ENCODE results near the gene RCN2. TPM values are rescaled to one million over a fixed set of nuclear protein-coding genes. Genes with fewer than 3 reads are reported as not detected.
A peak's percentile ranks its signal among the peaks of the same experiment; 100 is the strongest.

The RCN2 gene
- total and polyA plus RNA-seq, 2 experiments from 2014 or later, result 68.4 to 150 TPM

DNA sequence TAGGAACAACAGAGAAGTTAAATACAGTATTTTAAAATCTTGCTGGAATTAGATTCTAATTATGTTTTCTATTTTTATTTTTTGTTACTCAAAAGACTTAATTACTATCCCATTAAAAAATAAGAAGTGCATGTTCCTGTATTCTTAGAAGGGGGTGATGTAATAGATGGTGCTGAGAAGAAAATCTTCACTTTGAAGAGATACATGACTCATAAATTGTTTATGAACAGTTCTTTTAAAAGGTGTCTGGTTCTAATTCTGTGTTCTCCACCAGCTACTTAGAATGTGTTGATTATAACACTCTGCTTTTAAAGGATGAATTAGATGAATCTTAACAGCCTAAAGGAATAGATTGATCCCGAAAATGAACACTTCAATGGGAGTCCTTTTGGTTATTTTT is 8.2 kb downstream of the RCN2 start:
- H3K4me1 ChIP-seq (ENCODE audit: low read depth), result no peaks in the 10 kb centered on the region
- peaks cover 42% of the 10 kb centered on the region for H3K36me3 ChIP-seq
- no peak overlapping the region for H3K27ac ChIP-seq
- peak in 1 of 2 donors; percentile 20 for DNase-seq (ENCODE audit: low read depth in 1 of 2, low spot score in 1 of 2)
- no peaks in the 10 kb centered on the region for H3K27me3 ChIP-seq
- H3K9me3 ChIP-seq (ENCODE audit: low read depth), result no peaks in the 10 kb centered on the region
- no peak overlapping the region for H3K4me3 ChIP-seq
- TF ChIP-seq, protein P1, sequence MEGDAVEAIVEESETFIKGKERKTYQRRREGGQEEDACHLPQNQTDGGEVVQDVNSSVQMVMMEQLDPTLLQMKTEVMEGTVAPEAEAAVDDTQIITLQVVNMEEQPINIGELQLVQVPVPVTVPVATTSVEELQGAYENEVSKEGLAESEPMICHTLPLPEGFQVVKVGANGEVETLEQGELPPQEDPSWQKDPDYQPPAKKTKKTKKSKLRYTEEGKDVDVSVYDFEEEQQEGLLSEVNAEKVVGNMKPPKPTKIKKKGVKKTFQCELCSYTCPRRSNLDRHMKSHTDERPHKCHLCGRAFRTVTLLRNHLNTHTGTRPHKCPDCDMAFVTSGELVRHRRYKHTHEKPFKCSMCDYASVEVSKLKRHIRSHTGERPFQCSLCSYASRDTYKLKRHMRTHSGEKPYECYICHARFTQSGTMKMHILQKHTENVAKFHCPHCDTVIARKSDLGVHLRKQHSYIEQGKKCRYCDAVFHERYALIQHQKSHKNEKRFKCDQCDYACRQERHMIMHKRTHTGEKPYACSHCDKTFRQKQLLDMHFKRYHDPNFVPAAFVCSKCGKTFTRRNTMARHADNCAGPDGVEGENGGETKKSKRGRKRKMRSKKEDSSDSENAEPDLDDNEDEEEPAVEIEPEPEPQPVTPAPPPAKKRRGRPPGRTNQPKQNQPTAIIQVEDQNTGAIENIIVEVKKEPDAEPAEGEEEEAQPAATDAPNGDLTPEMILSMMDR (IDR thresholded peaks at IDR 0.05; ENCODE audit: low read depth, low read length), result no peak

DNA sequence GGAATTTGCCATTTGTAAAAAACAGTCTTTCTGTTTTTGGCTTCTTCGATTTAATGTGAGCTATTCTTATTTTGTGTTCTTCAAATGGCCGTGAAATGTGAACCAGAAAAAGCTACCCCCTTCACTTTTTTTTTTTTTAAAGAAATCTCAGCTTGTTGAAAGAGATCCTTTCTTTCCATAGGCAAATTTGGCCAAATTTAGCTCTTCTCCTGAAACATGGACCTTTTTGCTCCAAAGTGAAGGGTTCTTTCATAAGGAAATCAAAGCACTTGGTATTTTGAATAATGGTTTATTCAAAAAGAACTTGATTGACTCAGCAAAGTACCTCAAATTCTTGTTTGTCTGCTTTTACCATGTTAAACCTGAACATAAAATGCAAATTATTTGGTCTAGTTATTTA is 10.1 kb downstream of the RCN2 start:
- TF ChIP-seq, protein P1 (IDR thresholded peaks at IDR 0.05; ENCODE audit: low read depth, low read length), result no peak
- no peaks in the 10 kb centered on the region for H3K9me3 ChIP-seq (ENCODE audit: low read depth)
- no peak overlapping the region for H3K4me3 ChIP-seq
- H3K4me1 ChIP-seq (ENCODE audit: low read depth), result no peaks in the 10 kb centered on the region
- no peak overlapping the region for H3K27ac ChIP-seq
- no peak for DNase-seq (ENCODE audit: low read depth in 1 of 2, low spot score in 1 of 2)
- H3K36me3 ChIP-seq, result peaks cover 33% of the 10 kb centered on the region
- no peaks in the 10 kb centered on the region for H3K27me3 ChIP-seq

DNA sequence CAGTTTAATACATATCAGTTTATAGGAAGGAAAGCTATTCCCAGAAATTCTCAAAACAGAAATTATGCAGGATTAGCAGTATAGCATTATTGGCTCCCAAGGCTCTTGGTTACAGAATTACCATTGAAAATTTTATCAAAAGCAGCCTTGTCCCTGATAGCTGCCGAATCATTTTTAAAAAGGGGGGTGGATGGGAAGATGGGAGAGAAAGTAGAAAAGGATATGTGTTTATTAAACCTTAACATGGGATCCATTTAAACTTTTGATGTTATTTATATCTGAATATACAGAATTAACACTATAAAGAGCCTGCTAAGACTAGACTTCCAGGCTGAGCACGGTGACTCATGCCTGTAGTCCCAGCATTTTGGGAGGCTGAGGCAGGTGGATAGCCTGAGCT is 10.8 kb downstream of the RCN2 start:
- TF ChIP-seq, protein P1 (IDR thresholded peaks at IDR 0.05; ENCODE audit: low read depth, low read length), result no peak
- Histone ChIP-seq H3K27ac (no peak overlapping the region), H3K9me3 (ENCODE audit: low read depth) (no peaks in the 10 kb centered on the region), H3K27me3 (no peaks in the 10 kb centered on the region), H3K36me3 (peaks cover 29% of the 10 kb centered on the region), H3K4me3 (no peak overlapping the region), H3K4me1 (ENCODE audit: low read depth) (no peaks in the 10 kb centered on the region)
- no peak for DNase-seq (ENCODE audit: low read depth in 1 of 2, low spot score in 1 of 2)

DNA sequence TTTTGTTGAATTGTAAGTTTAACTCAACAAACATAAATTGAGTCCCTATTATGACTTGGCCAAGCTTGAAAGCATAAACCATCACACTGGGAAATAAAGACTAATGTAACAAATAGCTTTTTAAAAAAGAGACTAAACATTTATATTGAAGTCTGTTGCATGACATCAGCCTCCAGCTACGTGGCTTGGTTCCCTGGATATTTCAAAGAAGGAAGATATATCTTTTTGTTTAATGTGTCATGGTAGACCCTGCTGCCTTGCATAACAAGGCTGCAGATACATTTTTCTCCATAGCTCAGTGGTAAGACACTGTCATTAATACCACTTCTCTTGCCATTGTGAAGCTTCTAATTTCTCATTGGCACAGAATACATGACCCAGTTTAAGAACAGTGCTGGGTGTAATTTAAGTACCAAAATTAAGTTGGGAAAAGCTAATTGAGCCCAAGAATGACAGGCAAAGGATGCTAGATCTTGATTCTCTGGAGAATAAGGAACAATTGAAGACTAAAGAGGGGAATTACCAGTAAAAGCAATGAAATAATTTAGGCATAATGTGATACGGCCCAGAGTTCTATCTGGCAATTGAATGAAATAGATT is 14.0 kb downstream of the RCN2 start:
- no peaks in the 10 kb centered on the region for H3K4me1 ChIP-seq (ENCODE audit: low read depth)
- peaks cover 41% of the 10 kb centered on the region for H3K36me3 ChIP-seq
- no peak overlapping the region for H3K27ac ChIP-seq
- TF ChIP-seq, protein P1 (IDR thresholded peaks at IDR 0.05; ENCODE audit: low read depth, low read length), result no peak
- no peaks in the 10 kb centered on the region for H3K27me3 ChIP-seq
- H3K4me3 ChIP-seq, result no peak overlapping the region
- no peaks in the 10 kb centered on the region for H3K9me3 ChIP-seq (ENCODE audit: low read depth)
- no peak for DNase-seq (ENCODE audit: low read depth in 1 of 2, low spot score in 1 of 2)

DNA sequence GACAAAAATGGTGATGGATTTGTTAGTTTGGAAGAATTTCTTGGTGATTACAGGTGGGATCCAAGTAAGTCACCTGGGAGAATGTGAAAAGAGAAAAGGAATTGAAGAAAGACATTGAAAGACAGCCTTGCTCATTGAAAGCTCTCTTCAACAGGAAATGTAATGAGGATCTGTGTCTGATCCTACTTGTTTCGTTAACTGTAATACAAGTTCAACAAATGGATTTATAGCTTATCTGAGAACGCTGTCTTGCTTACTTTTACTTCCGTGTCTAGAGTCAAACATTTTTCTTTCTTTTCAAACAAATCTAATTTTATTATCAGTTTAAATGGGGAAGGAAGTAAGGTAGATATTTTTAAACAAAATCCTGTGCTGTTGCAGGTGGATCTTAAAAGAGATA is 15.9 kb downstream of the RCN2 start:
- TF ChIP-seq, protein P1 (IDR thresholded peaks at IDR 0.05; ENCODE audit: low read depth, low read length), result no peak
- Histone ChIP-seq H3K9me3 (ENCODE audit: low read depth) (no peaks in the 10 kb centered on the region), H3K4me1 (ENCODE audit: low read depth) (no peaks in the 10 kb centered on the region), H3K36me3 (peaks cover 41% of the 10 kb centered on the region), H3K27ac (no peak overlapping the region), H3K4me3 (no peak overlapping the region), H3K27me3 (no peaks in the 10 kb centered on the region)
- no peak for DNase-seq (ENCODE audit: low read depth in 1 of 2, low spot score in 1 of 2)
